IMR-90 (cell line): Measurements from ENCODE around the gene MUC6. TPM values are rescaled to one million over a fixed set of nuclear protein-coding genes. Genes with fewer than 3 reads are reported as not detected.

ENCODE experiments used
- ATAC-seq: fragments of 200-7000 bp; cut with Tn5 transposase; 2 replicates; pipeline ENCODE4 v1.9.1; 2020; ENCODE audit warnings: low read depth, mild to moderate bottlenecking, moderate library complexity
- BruUV-seq: library from RNA; stranded (reverse); fragments of 400-500 nt; replicated peaks from 2 replicates; lab custom pipeline; 2021; lab: Mats Ljungman, UMichigan
- CTCF ChIA-PET: fragments of 300-600 bp; formaldehyde crosslinking; extraction: SDS; loops from one replicate; lab custom pipeline; 2021; ENCODE audit warnings: antibody characterized with exemption; lab: Yijun Ruan, JAX
- POLR2A ChIA-PET: fragments of 300-600 bp; sonication (Branson Sonifier 250); formaldehyde crosslinking; loops from one replicate; lab custom pipeline; 2022; ENCODE audit warnings: antibody characterized with exemption; ENCODE audit not compliant: unreplicated experiment; lab: Charles Lee
- DNase-seq: peaks from one replicate; pipeline ENCODE4 v3.0.0; 2013
- H2AFZ ChIP-seq: replicated peaks from 2 replicates; pipeline ENCODE3; 2013; ENCODE audit warnings: low read length, mild to moderate bottlenecking; ENCODE audit not compliant: poor library complexity
- H2AK5ac ChIP-seq: 2 replicates; pipeline ENCODE4 v1.6.1; 2013; ENCODE audit warnings: low read depth, low read length, inconsistent platforms
- H2AK9ac ChIP-seq: replicated peaks from 2 replicates; pipeline ENCODE3; 2013; ENCODE audit warnings: mild to moderate bottlenecking, low read depth, low read length, moderate library complexity; ENCODE audit not compliant: poor library complexity
- H2BK120ac ChIP-seq: 2 replicates; pipeline ENCODE4 v1.6.1; 2013; ENCODE audit warnings: low read depth, low read length, inconsistent platforms
- H2BK15ac ChIP-seq: 3 replicates; pipeline ENCODE4 v1.6.1; 2013; ENCODE audit warnings: low read depth, low read length, inconsistent platforms
- H2BK20ac ChIP-seq: 2 replicates; pipeline ENCODE4 v1.6.1; 2013; ENCODE audit warnings: low read depth, mild to moderate bottlenecking, inconsistent platforms, low read length, moderate library complexity
- H2BK5ac ChIP-seq: 2 replicates; pipeline ENCODE4 v1.6.1; 2013; ENCODE audit warnings: mild to moderate bottlenecking, low read depth, low read length, inconsistent platforms; ENCODE audit not compliant: poor library complexity, severe bottlenecking
- H3K14ac ChIP-seq: replicated peaks from 2 replicates; pipeline ENCODE4 v1.6.1; 2013; ENCODE audit warnings: low read depth, low read length, inconsistent platforms
- H3K18ac ChIP-seq: 2 replicates; pipeline ENCODE4 v1.6.1; 2013; ENCODE audit warnings: low read depth, low read length, control low read depth
- H3K23ac ChIP-seq: 2 replicates; pipeline ENCODE4 v1.6.1; 2013; ENCODE audit warnings: low read depth, low read length, inconsistent platforms
- H3K27ac ChIP-seq: 2 replicates; pipeline ENCODE4 v1.5.1; 2013; ENCODE audit warnings: mild to moderate bottlenecking, control low read depth, low read length; ENCODE audit not compliant: insufficient read depth
- H3K27me3 ChIP-seq: 2 replicates; pipeline ENCODE4 v1.6.1; 2013; ENCODE audit warnings: low read length; ENCODE audit not compliant: control insufficient read depth, insufficient read depth
- H3K36me3 ChIP-seq: 2 replicates; pipeline ENCODE4 v1.6.1; 2013; ENCODE audit warnings: low read length, mixed read lengths; ENCODE audit not compliant: control insufficient read depth, insufficient read depth
- H3K4ac ChIP-seq: 2 replicates; pipeline ENCODE4 v1.6.1; 2013; ENCODE audit warnings: low read depth, low read length, inconsistent platforms
- H3K4me1 ChIP-seq: 2 replicates; pipeline ENCODE4 v1.6.1; 2013; ENCODE audit warnings: low read length, mixed read lengths; ENCODE audit not compliant: control insufficient read depth, insufficient read depth
- H3K4me2 ChIP-seq: 2 replicates; pipeline ENCODE4 v1.6.1; 2013; ENCODE audit warnings: low read depth, mild to moderate bottlenecking, control low read depth, low read length, moderate library complexity
- H3K4me3 ChIP-seq: 2 replicates; pipeline ENCODE4 v1.5.1; 2013; ENCODE audit warnings: low read depth, mild to moderate bottlenecking, control low read depth, low read length, moderate library complexity; ENCODE audit not compliant: insufficient read depth
- H3K56ac ChIP-seq: 2 replicates; pipeline ENCODE4 v1.6.1; 2013; ENCODE audit warnings: low read length, inconsistent platforms; ENCODE audit not compliant: insufficient read depth; ENCODE audit errors: extremely low read depth
- H3K79me1 ChIP-seq, 2 experiments: 2 replicates each; pipeline ENCODE4 v1.6.1; 2013; ENCODE audit warnings: low read length in 2 of 2, inconsistent platforms in 1 of 2, low read depth in 1 of 2
- H3K9ac ChIP-seq: 2 replicates; pipeline ENCODE4 v1.6.1; 2013; ENCODE audit warnings: low read depth, low read length, control low read depth
- H3K9me1 ChIP-seq: 2 replicates; pipeline ENCODE4 v1.6.1; 2013; ENCODE audit warnings: low read length, inconsistent platforms; ENCODE audit not compliant: insufficient read depth
- H3K9me3 ChIP-seq: 2 replicates; pipeline ENCODE4 v1.6.1; 2013; ENCODE audit warnings: low read length; ENCODE audit not compliant: control insufficient read depth, insufficient read depth
- H4K20me1 ChIP-seq: 2 replicates; pipeline ENCODE4 v1.6.1; 2013; ENCODE audit warnings: low read length, inconsistent platforms; ENCODE audit not compliant: insufficient read depth
- H4K5ac ChIP-seq: 2 replicates; pipeline ENCODE4 v1.6.1; 2013; ENCODE audit warnings: mild to moderate bottlenecking, low read depth, low read length, control low read depth
- H4K8ac ChIP-seq, 2 experiments: 2 replicates each; pipeline ENCODE4 v1.6.1; 2013; ENCODE audit warnings: low read depth in 2 of 2, low read length in 2 of 2, control low read depth in 1 of 2, inconsistent platforms in 1 of 2
- H4K91ac ChIP-seq: 2 replicates; pipeline ENCODE4 v1.6.1; 2013; ENCODE audit warnings: low read depth, low read length, inconsistent platforms; ENCODE audit not compliant: insufficient read depth
- BHLHE40 ChIP-seq: fragments of 150-350 bp; IDR thresholded peaks from 2 replicates; pipeline ENCODE4 v1.6.1; 2016; ENCODE audit warnings: mild to moderate bottlenecking, low read depth, low read length
- CEBPB ChIP-seq: IDR thresholded peaks from 2 replicates; pipeline ENCODE4 v1.6.1; 2012; ENCODE audit warnings: low read depth, low read length, improper control_type of control experiment
- MAFK ChIP-seq: IDR thresholded peaks from 2 replicates; pipeline ENCODE4 v1.6.1; 2012; ENCODE audit warnings: low read depth, low read length, improper control_type of control experiment
- MAZ ChIP-seq: IDR thresholded peaks from 2 replicates; pipeline ENCODE4 v1.6.1; 2012; ENCODE audit warnings: low read depth, mild to moderate bottlenecking, low read length, improper control_type of control experiment, moderate library complexity, borderline replicate concordance
- MXI1 ChIP-seq: IDR thresholded peaks from 2 replicates; pipeline ENCODE4 v1.6.1; 2012; ENCODE audit warnings: low read depth, mild to moderate bottlenecking, low read length, moderate library complexity, borderline replicate concordance
- NFE2L2 ChIP-seq: fragments of 150-350 bp; IDR thresholded peaks from 2 replicates; pipeline ENCODE4 v1.6.1; 2016; ENCODE audit warnings: low read depth, mild to moderate bottlenecking, low read length
- POLR2A ChIP-seq: IDR thresholded peaks from 2 replicates; pipeline ENCODE4 v1.6.1; 2012; ENCODE audit warnings: mild to moderate bottlenecking, low read depth, low read length
- RFX5 ChIP-seq: IDR thresholded peaks from 2 replicates; pipeline ENCODE4 v1.8.0; 2012; ENCODE audit warnings: low read depth, mild to moderate bottlenecking, low read length, moderate library complexity
- SMC3 ChIP-seq: fragments of 150-350 bp; IDR thresholded peaks from 2 replicates; pipeline ENCODE4 v1.6.1; 2016; ENCODE audit warnings: low read depth, mild to moderate bottlenecking, antibody characterized with exemption, low read length, moderate library complexity
- WGBS, 2 experiments: methylation state at CpG; one replicate each; pipeline versions ENCODE4 v1.1.5 to v1.1.7; 2013; ENCODE audit warnings: missing lambda C conversion rate in 2 of 2; ENCODE audit not compliant: insufficient read length in 1 of 2; ENCODE audit errors: extremely low coverage in 2 of 2; 5-methylcytosine and 5-hydroxymethylcytosine counted together
- dilution Hi-C: fragments of 300-500 bp; cut with HindIII; formaldehyde crosslinking; loops from one replicate; pipeline ENCODE4 v1.14.3; 2018; ENCODE audit warnings: low sequenced_read_pairs; ENCODE audit not compliant: unreplicated experiment
- in situ Hi-C: fragments of 300-500 bp; cut with MboI; formaldehyde crosslinking; loops from 3 replicates; pipeline ENCODE4 v1.14.3; 2019; ENCODE audit warnings: low sequenced_read_pairs, inconsistent platforms, mixed read lengths
- intact Hi-C: fragments of 100-400 bp; cut with micrococcal nuclease; formaldehyde crosslinking; loops from 2 replicates; pipeline ENCODE4 v1.10.0; 2022
- polyA plus RNA-seq, 3 experiments: library from polyadenylated mRNA; depleted of rRNA; stranded (reverse); fragments of >200 nt; gene quantifications; 2 replicates each; pipeline ENCODE4 v1.2.3, GENCODE V29; 2012; ENCODE audit warnings: low replicate concordance in 1 of 3
- total RNA-seq: library from RNA; depleted of rRNA; stranded (reverse); fragments of >200 nt; gene quantifications from 2 replicates; pipeline ENCODE4 v1.2.3, GENCODE V29; 2012

Gene MUC6
- total and polyA plus RNA-seq, 2 of the 4 experiments (the other 2 are of a cell fraction), result not detected

GRCh38 chr11:1034456-1035295 is 1.8 kb downstream of the MUC6 start:
- Histone ChIP-seq H2AFZ (no peak overlapping the region), H3K27me3 (peaks cover 4% of the 10 kb centered on the region; the same call in 1 of the 2 replicates), H3K4me1 (no peaks in the 10 kb centered on the region), H2BK20ac (no peak overlapping the region), H3K4me2 (no peak overlapping the region), H2BK15ac (no peak overlapping the region), H3K4me3 (no peak overlapping the region), H3K79me1 (no peaks in the 10 kb centered on the region), H4K5ac (no peak overlapping the region), H3K9ac (no peak overlapping the region), H3K14ac (no peak overlapping the region), H3K9me3 (no peaks in the 10 kb centered on the region), H3K36me3 (no peaks in the 10 kb centered on the region), H2BK120ac (no peak overlapping the region), H3K27ac (no peak overlapping the region), H3K23ac (no peak overlapping the region), H3K4ac (no peak overlapping the region), H3K56ac (no peak overlapping the region), H3K9me1 (no peaks in the 10 kb centered on the region), H4K20me1 (peaks cover 6% of the 10 kb centered on the region; the same call in 1 of the 2 replicates), H2AK5ac (no peak overlapping the region), H2BK5ac (no peak overlapping the region), H4K8ac (no peak overlapping the region), H2AK9ac (no peak overlapping the region), H3K18ac (no peak overlapping the region), H4K91ac (no peak overlapping the region)
- DNase-seq (no peak), ATAC-seq (no peak)
- 66% methylated on average over 20 of the region's 39 CpGs; no CpG with 5 or more reads in 1 of the 2 experiments for WGBS, 2 experiments
- dilution Hi-C loops, result no loop called here
- intact Hi-C loops, result no loop called here
- TF ChIP-seq MAFK (no peak), POLR2A (no peak), NFE2L2 (no peak), MAZ (no peak), MXI1 (no peak), CEBPB (no peak), BHLHE40 (no peak), SMC3 (no peak), RFX5 (no peak)
- in situ Hi-C loops, result no loop called here
- CTCF ChIA-PET, result no interaction called here
- POLR2A ChIA-PET, result no interaction called here
- BruUV-seq, result no TSS peak
